Parathyroid adenoma (tissue), 2 donors: ENCODE measurements around the gene RC3H1.
A peak's percentile ranks its signal among the peaks of the same experiment; 100 is the strongest.

Experiments
- H2AFZ ChIP-seq: fragments of 300-600 bp; sonication (generic); one replicate; pipeline ENCODE4 v1.7.0; 2017; ENCODE audit warnings: antibody characterized with exemption, mild to moderate bottlenecking
- H3K27ac ChIP-seq: fragments of 300-600 bp; sonication (generic); one replicate; pipeline ENCODE4 v1.7.0; 2017
- H3K27me3 ChIP-seq: fragments of 300-600 bp; sonication (generic); one replicate; pipeline ENCODE4 v1.7.0; 2017; ENCODE audit warnings: low read length; ENCODE audit not compliant: control insufficient read depth, insufficient read depth
- H3K36me3 ChIP-seq: fragments of 300-600 bp; sonication (generic); one replicate; pipeline ENCODE4 v1.7.0; 2017; ENCODE audit warnings: low read length; ENCODE audit not compliant: control insufficient read depth, insufficient read depth
- H3K4me1 ChIP-seq: fragments of 300-600 bp; sonication (generic); one replicate; pipeline ENCODE4 v1.7.0; 2017; ENCODE audit warnings: control low read depth
- H3K4me2 ChIP-seq: fragments of 300-600 bp; sonication (generic); one replicate; pipeline ENCODE4 v1.7.0; 2017; ENCODE audit warnings: low read length
- H3K4me3 ChIP-seq: fragments of 300-600 bp; sonication (generic); one replicate; pipeline ENCODE4 v1.7.0; 2017; ENCODE audit warnings: low read depth, low read length
- H3K79me2 ChIP-seq: fragments of 300-600 bp; sonication (generic); one replicate; pipeline ENCODE4 v1.7.0; 2017; ENCODE audit warnings: control low read depth
- H3K9ac ChIP-seq: fragments of 300-600 bp; sonication (generic); one replicate; pipeline ENCODE4 v1.7.0; 2017; ENCODE audit warnings: mild to moderate bottlenecking
- H3K9me3 ChIP-seq: fragments of 300-600 bp; sonication (generic); one replicate; pipeline ENCODE4 v1.7.0; 2017; ENCODE audit warnings: low read length; ENCODE audit not compliant: control insufficient read depth
- CTCF ChIP-seq: fragments of 300-600 bp; sonication (generic); IDR thresholded peaks from one replicate; pipeline ENCODE4 v1.7.0; 2017; ENCODE audit warnings: antibody characterized with exemption, mild to moderate bottlenecking
- donor health status: primary hyperparathyroidism.

The RC3H1 gene

GRCh38 chr1:173917149-173917548 is 105.0 kb downstream of the RC3H1 start, which contains the start of gene SERPINC1:
Gene SERPINC1, minus strand, starts transcription at chr1:173917327. Its CDS starts 68 bp downstream, at chr1:173917259.
- H3K4me3 ChIP-seq: no peak within 1 kb of the TSS

GRCh38 chr1:173916667-173917066 is 105.5 kb downstream of the RC3H1 start:
- no peak overlapping the region for H2AFZ ChIP-seq

More at GRCh38 chr1:173917149-173917548, 105.0 kb downstream of the RC3H1 start, which contains the start of gene SERPINC1:
- H2AFZ ChIP-seq: no peak within 1 kb of the TSS
- no peak for TF ChIP-seq CTCF
- no peaks in the 10 kb centered on the region for H3K4me1 ChIP-seq
- H3K27me3 ChIP-seq: no peaks in the 10 kb centered on the region
- H3K27ac ChIP-seq: no peak within 1 kb of the TSS
- H3K36me3 ChIP-seq: no peaks in the 10 kb centered on the region
- no peak within 1 kb of the TSS for H3K4me2 ChIP-seq
- H3K9ac ChIP-seq: no peak within 1 kb of the TSS
- no peaks in the 10 kb centered on the region for H3K9me3 ChIP-seq
- no peaks in the 10 kb centered on the region for H3K79me2 ChIP-seq

GRCh38 chr1:173915596-173915995 is 106.6 kb downstream of the RC3H1 start:
- Histone ChIP-seq H3K79me2 (no peaks in the 10 kb centered on the region), H3K4me1 (no peaks in the 10 kb centered on the region), H3K27ac (no peak overlapping the region), H3K4me3 (no peak overlapping the region), H3K4me2 (no peak overlapping the region), H3K9me3 (no peaks in the 10 kb centered on the region), H3K9ac (no peak overlapping the region), H3K36me3 (no peaks in the 10 kb centered on the region), H2AFZ (no peak overlapping the region), H3K27me3 (no peaks in the 10 kb centered on the region)
- TF ChIP-seq CTCF: no peak

More at GRCh38 chr1:173916667-173917066, 105.5 kb downstream of the RC3H1 start:
- no peaks in the 10 kb centered on the region for H3K79me2 ChIP-seq
- H3K4me2 ChIP-seq: no peak overlapping the region
- no peak overlapping the region for H3K9ac ChIP-seq
- H3K9me3 ChIP-seq: no peaks in the 10 kb centered on the region
- no peak for TF ChIP-seq CTCF
- H3K27me3 ChIP-seq: no peaks in the 10 kb centered on the region
- no peaks in the 10 kb centered on the region for H3K36me3 ChIP-seq
- H3K27ac ChIP-seq: no peak overlapping the region
- H3K4me1 ChIP-seq: no peaks in the 10 kb centered on the region
- no peak overlapping the region for H3K4me3 ChIP-seq

GRCh38 chr1:173914366-173914871 is 107.7 kb downstream of the RC3H1 start:
- H3K9ac ChIP-seq: no peak overlapping the region
- H3K27me3 ChIP-seq: no peaks in the 10 kb centered on the region
- H2AFZ ChIP-seq: no peak overlapping the region
- H3K4me3 ChIP-seq: no peak overlapping the region
- TF ChIP-seq CTCF: peak; percentile 26
- H3K4me2 ChIP-seq: no peak overlapping the region
- H3K79me2 ChIP-seq: no peaks in the 10 kb centered on the region
- H3K36me3 ChIP-seq: no peaks in the 10 kb centered on the region
- no peaks in the 10 kb centered on the region for H3K4me1 ChIP-seq
- no peaks in the 10 kb centered on the region for H3K9me3 ChIP-seq
- no peak overlapping the region for H3K27ac ChIP-seq

GRCh38 chr1:173913111-173913510 is 109.0 kb downstream of the RC3H1 start:
- Histone ChIP-seq H3K36me3 (no peaks in the 10 kb centered on the region), H3K27ac (no peak overlapping the region)
- TF ChIP-seq CTCF: no peak

More at GRCh38 chr1:173913111-173913510, 109.0 kb downstream of the RC3H1 start:
- Histone ChIP-seq H3K4me2 (no peak overlapping the region), H2AFZ (no peak overlapping the region), H3K9ac (no peak overlapping the region), H3K79me2 (no peaks in the 10 kb centered on the region), H3K4me3 (no peak overlapping the region), H3K9me3 (no peaks in the 10 kb centered on the region), H3K4me1 (no peaks in the 10 kb centered on the region), H3K27me3 (no peaks in the 10 kb centered on the region)
